ENCODE results near the gene CAMK2A. TPM values are rescaled to one million over a fixed set of nuclear protein-coding genes. Genes with fewer than 3 reads are reported as not detected.
A peak's percentile ranks its signal among the peaks of the same experiment; 100 is the strongest.

CAMK2A gene
- total RNA-seq, 6 experiments from 2014 or later: 0.09 to 0.64 (median 0.18) TPM

GRCh38 chr5:150214289-150214688 lies 75.3 kb downstream of the CAMK2A start:
- peak; percentile 65 for TF ChIP-seq CTCF (IDR thresholded peaks at IDR 0.05)
- DNase-seq: peak; percentile 16
- Mint-ChIP-seq H3K27me3 (ENCODE audit: insufficient read depth) (peaks cover 2% of the 10 kb centered on the region; the same call in 1 of the 2 replicates), H3K9me3 (no peaks in the 10 kb centered on the region), H3K27ac (peak overlapping the region; percentile 81), H3K4me3 (no peak overlapping the region), H3K36me3 (ENCODE audit: low read depth) (no peaks in the 10 kb centered on the region), H3K4me1 (ENCODE audit: low read depth) (peaks cover 32% of the 10 kb centered on the region)

GRCh38 chr5:150213530-150213929 lies 76.0 kb downstream of the CAMK2A start:
- no peak overlapping the region for H3K27ac Mint-ChIP-seq
- H3K27me3 Mint-ChIP-seq (ENCODE audit: insufficient read depth): peaks cover 2% of the 10 kb centered on the region; the same call in 1 of the 2 replicates
- H3K9me3 Mint-ChIP-seq: no peaks in the 10 kb centered on the region
- H3K36me3 Mint-ChIP-seq (ENCODE audit: low read depth): no peaks in the 10 kb centered on the region
- peaks cover 40% of the 10 kb centered on the region for H3K4me1 Mint-ChIP-seq (ENCODE audit: low read depth)
- no peak for TF ChIP-seq CTCF (IDR thresholded peaks at IDR 0.05)
- no peak overlapping the region for H3K4me3 Mint-ChIP-seq
- no peak for DNase-seq

- no peak for DNase-seq
- H3K4me1 Mint-ChIP-seq (ENCODE audit: low read depth): peaks cover 39% of the 10 kb centered on the region
- TF ChIP-seq CTCF (IDR thresholded peaks at IDR 0.05): no peak
- peaks cover 2% of the 10 kb centered on the region; the same call in 1 of the 2 replicates for H3K27me3 Mint-ChIP-seq (ENCODE audit: insufficient read depth)
- no peak overlapping the region for H3K27ac Mint-ChIP-seq
- no peak overlapping the region for H3K4me3 Mint-ChIP-seq
- no peaks in the 10 kb centered on the region for H3K36me3 Mint-ChIP-seq (ENCODE audit: low read depth)
- H3K9me3 Mint-ChIP-seq: no peaks in the 10 kb centered on the region
These were observed 78.2 kb downstream of the CAMK2A start for GRCh38 chr5:150211156-150212030.

GRCh38 chr5:150210644-150211043 lies 78.9 kb downstream of the CAMK2A start:
- Mint-ChIP-seq H3K4me1 (ENCODE audit: low read depth) (peaks cover 39% of the 10 kb centered on the region), H3K4me3 (no peak overlapping the region), H3K36me3 (ENCODE audit: low read depth) (no peaks in the 10 kb centered on the region), H3K9me3 (no peaks in the 10 kb centered on the region), H3K27ac (no peak overlapping the region), H3K27me3 (ENCODE audit: insufficient read depth) (no peaks in the 10 kb centered on the region)
- DNase-seq: no peak
- TF ChIP-seq CTCF (IDR thresholded peaks at IDR 0.05): no peak

GRCh38 chr5:150209099-150209635 lies 80.4 kb downstream of the CAMK2A start:
- H3K27me3 Mint-ChIP-seq (ENCODE audit: insufficient read depth): no peaks in the 10 kb centered on the region; the same call in 1 of the 2 replicates
- H3K9me3 Mint-ChIP-seq: no peaks in the 10 kb centered on the region
- TF ChIP-seq CTCF (IDR thresholded peaks at IDR 0.05): no peak
- H3K27ac Mint-ChIP-seq: peak overlapping the region; percentile 80
- peaks cover 33% of the 10 kb centered on the region for H3K4me1 Mint-ChIP-seq (ENCODE audit: low read depth)
- peak; percentile 11 for DNase-seq
- H3K36me3 Mint-ChIP-seq (ENCODE audit: low read depth): no peaks in the 10 kb centered on the region
- H3K4me3 Mint-ChIP-seq: peak overlapping the region; percentile 45; the same call in 1 of the 2 replicates

Data from HFFc6 (cell line).